Lung (tissue), 12 donors: ENCODE measurements around the gene GRM8. TPM values are rescaled to one million over a fixed set of nuclear protein-coding genes. Genes with fewer than 3 reads are reported as not detected.
A peak's percentile ranks its signal among the peaks of the same experiment; 100 is the strongest.

Source experiments
- ATAC-seq: fragments of 200-7000 bp; cut with Tn5 transposase; one replicate; pipeline ENCODE4 v1.9.1; 2020; ENCODE audit warnings: moderate number of reproducible peaks; ENCODE audit not compliant: insufficient read depth, low FRiP score
- DNase-seq, 3 donors: peaks; one replicate each; pipeline ENCODE4 v3.0.0-alpha.2; 2013 to 2017
- H3K27ac ChIP-seq, 2 donors: one replicate each; pipeline ENCODE4 v1.5.1; 2013; ENCODE audit warnings: mild to moderate bottlenecking in 2 of 2, moderate library complexity in 2 of 2, control low read depth in 1 of 2, inconsistent platforms in 1 of 2, low read depth in 1 of 2, low read length in 1 of 2
- H3K27me3 ChIP-seq, 3 donors: one replicate each; pipeline ENCODE4 v1.5.1; 2013; ENCODE audit warnings: low read length in 2 of 3; ENCODE audit not compliant: control insufficient read depth in 3 of 3, insufficient read depth in 3 of 3
- H3K36me3 ChIP-seq, 4 donors: one replicate each; pipeline ENCODE4 v1.5.1; 2013; ENCODE audit warnings: low read length in 4 of 4, mild to moderate bottlenecking in 1 of 4, moderate library complexity in 1 of 4; ENCODE audit not compliant: control insufficient read depth in 4 of 4, insufficient read depth in 4 of 4
- H3K4me1 ChIP-seq, 5 donors: one replicate each; pipeline ENCODE4 v1.5.1; 2013; ENCODE audit warnings: low read length in 5 of 5, mild to moderate bottlenecking in 2 of 5, moderate library complexity in 1 of 5; ENCODE audit not compliant: control insufficient read depth in 5 of 5, insufficient read depth in 5 of 5
- H3K4me3 ChIP-seq: one replicate; pipeline ENCODE4 v1.5.1; 2013; ENCODE audit warnings: mild to moderate bottlenecking, control low read depth, moderate library complexity
- H3K9ac ChIP-seq, 2 donors: one replicate each; pipeline ENCODE4 v1.5.1; 2013; ENCODE audit warnings: low read length in 2 of 2, control low read depth in 1 of 2; ENCODE audit not compliant: insufficient read depth in 1 of 2
- H3K9me3 ChIP-seq, 4 donors: one replicate each; pipeline ENCODE4 v1.5.1; 2013; ENCODE audit warnings: low read length in 3 of 4, mild to moderate bottlenecking in 1 of 4, moderate library complexity in 1 of 4; ENCODE audit not compliant: control insufficient read depth in 4 of 4, insufficient read depth in 3 of 4
- CTCF ChIP-seq: IDR thresholded peaks from 2 replicates; pipeline ENCODE4 v1.5.1; 2012; ENCODE audit warnings: mild to moderate bottlenecking; ENCODE audit errors: control extremely low read depth, extremely low read depth
- WGBS, 2 donors: extraction: QIAGEN DNeasy Blood & Tissue Kit; methylation state at CpG; one replicate each; pipeline ENCODE4 v1.1.7; 2013; 5-methylcytosine and 5-hydroxymethylcytosine counted together
- polyA plus RNA-seq, 2 donors: library from polyadenylated mRNA; stranded (reverse); fragments of 200-250 nt; gene quantifications; one replicate each; pipeline ENCODE4 v1.2.1, GENCODE V29; 2013
- total RNA-seq, 2 donors: library from RNA; depleted of rRNA in 1 of 2; stranded (reverse); fragments of >200 nt in 1 of 2; gene quantifications; one replicate each; pipeline ENCODE4 v1.2.1, GENCODE V29; 2014 to 2021
- donor health status: control.
- donor health status: control.
- donor health status: Bipolar disorder and iron deficiency.
- donor health status: healthy.
- donor health status: DM: yes; HTN: yes; CAD: no.

Gene GRM8
- total and polyA plus RNA-seq, 4 donors: 0.01 to 0.83 (median 0.24) TPM; not detected in 1

GRCh38 chr7:127251465-127252376, 1.0 kb downstream of the GRM8 start:
- ATAC-seq: no peak
- Histone ChIP-seq H3K9me3 (peaks cover 0 to 4% (median 0%) of the 10 kb centered on the region in 4 donors), H3K4me3 (peak overlapping the region; percentile 5), H3K4me1 (peaks cover 0 to 9% (median 4%) of the 10 kb centered on the region in 5 donors), H3K9ac (no peak overlapping the region), H3K27ac (no peak overlapping the region), H3K27me3 (peaks cover 3 to 62% (median 54%) of the 10 kb centered on the region in 3 donors), H3K36me3 (no peaks in the 10 kb centered on the region)
- peak in 2 of 3 donors; percentile 5 to 13 for DNase-seq
- 1% methylated on average over 76 to 81 of the region's 81 CpGs for WGBS, 2 donors
- TF ChIP-seq CTCF: no peak

- H3K27me3 ChIP-seq: peaks cover 3 to 57% (median 53%) of the 10 kb centered on the region in 3 donors
- H3K4me1 ChIP-seq: peaks cover 0 to 9% (median 4%) of the 10 kb centered on the region in 5 donors
- H3K9me3 ChIP-seq: peaks cover 0 to 4% (median 0%) of the 10 kb centered on the region in 4 donors
- no peak overlapping the region for H3K27ac ChIP-seq
- H3K4me3 ChIP-seq: peak overlapping the region; percentile 5
- TF ChIP-seq CTCF: no peak
- WGBS, 2 donors: 6 to 7% methylated on average over 23 of the region's 23 CpGs
- H3K9ac ChIP-seq: no peak overlapping the region
- DNase-seq: no peak
- ATAC-seq: no peak
- no peaks in the 10 kb centered on the region for H3K36me3 ChIP-seq
Measured at GRCh38 chr7:127251036-127251464, 1.7 kb downstream of the GRM8 start.

GRCh38 chr7:127250312-127251035, 2.3 kb downstream of the GRM8 start:
- no peak for DNase-seq
- Histone ChIP-seq H3K4me3 (no peak overlapping the region), H3K27ac (no peak overlapping the region), H3K9me3 (peaks cover 0 to 4% (median 0%) of the 10 kb centered on the region in 4 donors), H3K4me1 (peaks cover 0 to 9% (median 4%) of the 10 kb centered on the region in 5 donors), H3K27me3 (peaks cover 3 to 54% (median 48%) of the 10 kb centered on the region in 3 donors), H3K36me3 (no peaks in the 10 kb centered on the region), H3K9ac (no peak overlapping the region)
- WGBS, 2 donors: 18 to 23% methylated on average over 12 of the region's 12 CpGs
- ATAC-seq: no peak
- TF ChIP-seq CTCF: no peak
